HepG2 (cell line): ENCODE results near the gene LHX1. TPM values are rescaled to one million over a fixed set of nuclear protein-coding genes. Genes with fewer than 3 reads are reported as not detected.

Experiments used
- ATAC-seq: fragments of 200-7000 bp; cut with Tn5 transposase; 3 replicates; pipeline ENCODE4 v1.9.1; 2020; ENCODE audit warnings: mild to moderate bottlenecking, moderate library complexity
- BruUV-seq: library from RNA; stranded (reverse); fragments of 400-500 nt; replicated peaks from 2 replicates; lab custom pipeline; 2021; lab: Mats Ljungman, UMichigan
- CTCF ChIA-PET: fragments of 300-600 bp; formaldehyde crosslinking; extraction: SDS; loops from one replicate; lab custom pipeline; 2021; ENCODE audit warnings: low total read pairs, inconsistent platforms, low intra/inter-chr PET ratio; lab: Yijun Ruan, JAX
- POLR2A ChIA-PET: fragments of 350-600 bp; sonication (Branson Sonifier 250); formaldehyde crosslinking; loops from one replicate; lab custom pipeline; 2020; ENCODE audit warnings: antibody characterized with exemption, inconsistent platforms; lab: Yijun Ruan, JAX
- DNase-seq: peaks from one replicate; pipeline ENCODE4 v3.0.0-alpha.2; 2015; ENCODE audit warnings: low spot score
- FAIRE-seq: peaks from 3 replicates; lab custom pipeline; 2011; peaks lifted over from hg19 to GRCh38; lab: Jason Lieb, UNC
- H2AFZ ChIP-seq: one replicate; pipeline ENCODE4 v1.6.1; 2011; ENCODE audit warnings: low read length, inconsistent platforms
- H3K27ac ChIP-seq: fragments of 300-600 bp; 3 replicates; pipeline ENCODE4 v1.8.0; 2011; ENCODE audit warnings: mixed run types, mild to moderate bottlenecking, mixed read lengths, low read length, inconsistent platforms; ENCODE audit not compliant: insufficient read depth; ENCODE audit errors: extremely low read length
- H3K27me3 ChIP-seq, 2 experiments: fragments of 200-600 bp in 1 of 2; 2 replicates in 1 of 2; 3 replicates in 1 of 2; pipeline versions ENCODE4 v1.6.0 to v1.8.0; 2011; ENCODE audit warnings: low read length in 2 of 2, mild to moderate bottlenecking in 2 of 2, moderate library complexity in 2 of 2, inconsistent platforms in 1 of 2; ENCODE audit not compliant: insufficient read depth in 2 of 2, control insufficient read depth in 1 of 2
- H3K36me3 ChIP-seq, 2 experiments: fragments of 200-600 bp in 1 of 2; replicated peaks in 1 of 2; 2 replicates in 1 of 2; 3 replicates in 1 of 2; pipeline versions ENCODE4 v1.5.1 to v1.8.0; 2011; ENCODE audit warnings: low read length in 2 of 2, inconsistent platforms in 1 of 2; ENCODE audit not compliant: insufficient read depth in 2 of 2, control insufficient read depth in 1 of 2
- H3K4me1 ChIP-seq: 2 replicates; pipeline ENCODE4 v1.5.1; 2012; ENCODE audit warnings: low read length, inconsistent platforms; ENCODE audit not compliant: insufficient read depth
- H3K4me2 ChIP-seq: 2 replicates; pipeline ENCODE4 v1.6.0; 2011; ENCODE audit warnings: low read depth, low read length, inconsistent platforms
- H3K4me3 ChIP-seq, 3 experiments: fragments of 200-600 bp in 1 of 3; sonication (generic), shearing (Covaris generic) in 1 of 3; replicated peaks in 1 of 3; 2 replicates each; pipeline ENCODE4 v1.5.1; 2011 to 2016; ENCODE audit warnings: low read length in 3 of 3, inconsistent platforms in 2 of 3, low read depth in 2 of 3, mild to moderate bottlenecking in 2 of 3, control low read depth in 1 of 3, mixed read lengths in 1 of 3; ENCODE audit not compliant: insufficient read depth in 1 of 3
- H3K79me2 ChIP-seq: one replicate; pipeline ENCODE4 v1.6.1; 2011; ENCODE audit warnings: low read length, inconsistent platforms; ENCODE audit not compliant: insufficient read depth
- H3K9ac ChIP-seq: 2 replicates; pipeline ENCODE4 v1.6.0; 2011; ENCODE audit warnings: mild to moderate bottlenecking, low read depth, low read length, inconsistent platforms; ENCODE audit not compliant: insufficient read depth
- H3K9me3 ChIP-seq: 2 replicates; pipeline ENCODE4 v1.5.1; 2012; ENCODE audit warnings: mild to moderate bottlenecking, low read length
- H4K20me1 ChIP-seq: 2 replicates; pipeline ENCODE4 v1.6.0; 2011; ENCODE audit warnings: inconsistent platforms, mild to moderate bottlenecking, low read length, moderate library complexity; ENCODE audit not compliant: insufficient read depth
- ARID5B ChIP-seq: IDR thresholded peaks from 2 replicates; pipeline ENCODE4 v1.4.0; 2020; ENCODE audit warnings: mild to moderate bottlenecking, missing genetic modification reagents
- FOXJ3 ChIP-seq: sonication (generic); formaldehyde crosslinking; IDR thresholded peaks from 2 replicates; pipeline ENCODE4 v1.4.0; 2020; ENCODE audit warnings: missing genetic modification reagents, mild to moderate bottlenecking, borderline replicate concordance
- GTF3A ChIP-seq: sonication (generic); formaldehyde crosslinking; conservative IDR thresholded peaks from 2 replicates; pipeline ENCODE4 v1.4.0; 2020; ENCODE audit warnings: mild to moderate bottlenecking, missing genetic modification reagents
- HNF4A ChIP-seq: sonication (generic); formaldehyde crosslinking; IDR thresholded peaks from 2 replicates; pipeline ENCODE4 v1.4.0; 2020; ENCODE audit warnings: missing genetic modification reagents
- HOXA3 ChIP-seq: sonication (generic); formaldehyde crosslinking; IDR thresholded peaks from 2 replicates; pipeline ENCODE4 v1.5.0; 2020; ENCODE audit warnings: missing genetic modification reagents
- KMT2A ChIP-seq: sonication (generic); formaldehyde crosslinking; IDR thresholded peaks from 2 replicates; pipeline ENCODE4 v1.4.0; 2020; ENCODE audit warnings: missing genetic modification reagents
- ZNF460 ChIP-seq: sonication (generic); formaldehyde crosslinking; IDR thresholded peaks from 2 replicates; pipeline ENCODE4 v1.5.1; 2020; ENCODE audit warnings: missing genetic modification reagents, mild to moderate bottlenecking, borderline replicate concordance
- ZNF605 ChIP-seq: sonication (generic); formaldehyde crosslinking; IDR thresholded peaks from 2 replicates; pipeline ENCODE4 v1.8.0; 2022; ENCODE audit warnings: mild to moderate bottlenecking, missing genetic modification reagents
- in situ Hi-C: cut with HindIII; loops from 2 replicates; pipeline ENCODE4 v1.10.0; 2017; ENCODE audit warnings: low pct_unique_long_range_greater_than_20kb; ENCODE audit not compliant: extremely low pct_ligation_motif_present
- intact Hi-C: fragments of 100-400 bp; cut with micrococcal nuclease; formaldehyde crosslinking; loops from one replicate; pipeline ENCODE4 v1.10.0; 2022; ENCODE audit not compliant: unreplicated experiment
- polyA plus RNA-seq, 8 experiments: library from polyadenylated mRNA; depleted of rRNA in 3 of 8; stranded (reverse) in 7 of 8; unstranded in 1 of 8; fragments of >200 nt; fragmentation: Illumina TruSeq in 4 of 8; extraction: Trizol in 4 of 8; gene quantifications; 2 replicates each; pipeline versions ENCODE4 v1.2.1 to v1.2.3, GENCODE V29; 2011 to 2016; ENCODE audit warnings: low read depth in 4 of 8, missing spikeins in 1 of 8, mixed read lengths in 1 of 8; ENCODE audit not compliant: insufficient read depth in 1 of 8
- total RNA-seq, 5 experiments: library from RNA; depleted of rRNA; stranded (reverse); fragments of >200 nt; fragmentation: Illumina TruSeq; extraction: Trizol; gene quantifications; 2 replicates each; pipeline ENCODE4 v1.2.3, GENCODE V29; 2016; ENCODE audit warnings: low read depth in 1 of 5
- TF ChIP-seq, protein P1 (sequence below): IDR thresholded peaks from 2 replicates; pipeline ENCODE4 v1.6.1; 2016; ENCODE audit warnings: low read depth, missing genetic modification reagents, missing compliant biosample characterization
- TF ChIP-seq, protein P2 (sequence below): sonication (generic); formaldehyde crosslinking; IDR thresholded peaks from 2 replicates; pipeline ENCODE4 v1.4.0; 2020; ENCODE audit warnings: missing genetic modification reagents

The LHX1 gene
- total and polyA plus RNA-seq, 2 of the 13 experiments (the other 11 are each of a cell fraction or from before 2014, with no cell fraction given), result not detected

GRCh38 chr17:36993227-36993626 is 56.0 kb downstream of the LHX1 start:
- Histone ChIP-seq H3K4me3 (no peak overlapping the region), H4K20me1 (no peaks in the 10 kb centered on the region), H3K4me1 (no peaks in the 10 kb centered on the region), H3K27me3 (no peaks in the 10 kb centered on the region), H3K4me2 (no peak overlapping the region), H3K9me3 (no peaks in the 10 kb centered on the region), H3K79me2 (no peaks in the 10 kb centered on the region), H3K9ac (no peak overlapping the region), H3K36me3 (peaks cover 21 to 69% of the 10 kb centered on the region in 2 experiments), H2AFZ (no peak overlapping the region), H3K27ac (no peak overlapping the region)
- no TSS peak for BruUV-seq
- intact Hi-C loops (no loop called here), in situ Hi-C loops (no loop called here)
- ChIA-PET POLR2A (no interaction called here), CTCF (no interaction called here)
- ATAC-seq, result no peak
- FAIRE-seq, result no peak
- DNase-seq, result no peak
- TF ChIP-seq ZNF460 (no peak), ARID5B (CRISPR knock-in tag) (no peak), ZNF605 (CRISPR knock-in tag) (no peak), HOXA3 (no peak), FOXJ3 (CRISPR knock-in tag) (no peak), KMT2A (CRISPR knock-in tag) (no peak), HNF4A (CRISPR knock-in tag) (no peak), GTF3A (CRISPR knock-in tag) (no peak)
- TF ChIP-seq, protein P1, sequence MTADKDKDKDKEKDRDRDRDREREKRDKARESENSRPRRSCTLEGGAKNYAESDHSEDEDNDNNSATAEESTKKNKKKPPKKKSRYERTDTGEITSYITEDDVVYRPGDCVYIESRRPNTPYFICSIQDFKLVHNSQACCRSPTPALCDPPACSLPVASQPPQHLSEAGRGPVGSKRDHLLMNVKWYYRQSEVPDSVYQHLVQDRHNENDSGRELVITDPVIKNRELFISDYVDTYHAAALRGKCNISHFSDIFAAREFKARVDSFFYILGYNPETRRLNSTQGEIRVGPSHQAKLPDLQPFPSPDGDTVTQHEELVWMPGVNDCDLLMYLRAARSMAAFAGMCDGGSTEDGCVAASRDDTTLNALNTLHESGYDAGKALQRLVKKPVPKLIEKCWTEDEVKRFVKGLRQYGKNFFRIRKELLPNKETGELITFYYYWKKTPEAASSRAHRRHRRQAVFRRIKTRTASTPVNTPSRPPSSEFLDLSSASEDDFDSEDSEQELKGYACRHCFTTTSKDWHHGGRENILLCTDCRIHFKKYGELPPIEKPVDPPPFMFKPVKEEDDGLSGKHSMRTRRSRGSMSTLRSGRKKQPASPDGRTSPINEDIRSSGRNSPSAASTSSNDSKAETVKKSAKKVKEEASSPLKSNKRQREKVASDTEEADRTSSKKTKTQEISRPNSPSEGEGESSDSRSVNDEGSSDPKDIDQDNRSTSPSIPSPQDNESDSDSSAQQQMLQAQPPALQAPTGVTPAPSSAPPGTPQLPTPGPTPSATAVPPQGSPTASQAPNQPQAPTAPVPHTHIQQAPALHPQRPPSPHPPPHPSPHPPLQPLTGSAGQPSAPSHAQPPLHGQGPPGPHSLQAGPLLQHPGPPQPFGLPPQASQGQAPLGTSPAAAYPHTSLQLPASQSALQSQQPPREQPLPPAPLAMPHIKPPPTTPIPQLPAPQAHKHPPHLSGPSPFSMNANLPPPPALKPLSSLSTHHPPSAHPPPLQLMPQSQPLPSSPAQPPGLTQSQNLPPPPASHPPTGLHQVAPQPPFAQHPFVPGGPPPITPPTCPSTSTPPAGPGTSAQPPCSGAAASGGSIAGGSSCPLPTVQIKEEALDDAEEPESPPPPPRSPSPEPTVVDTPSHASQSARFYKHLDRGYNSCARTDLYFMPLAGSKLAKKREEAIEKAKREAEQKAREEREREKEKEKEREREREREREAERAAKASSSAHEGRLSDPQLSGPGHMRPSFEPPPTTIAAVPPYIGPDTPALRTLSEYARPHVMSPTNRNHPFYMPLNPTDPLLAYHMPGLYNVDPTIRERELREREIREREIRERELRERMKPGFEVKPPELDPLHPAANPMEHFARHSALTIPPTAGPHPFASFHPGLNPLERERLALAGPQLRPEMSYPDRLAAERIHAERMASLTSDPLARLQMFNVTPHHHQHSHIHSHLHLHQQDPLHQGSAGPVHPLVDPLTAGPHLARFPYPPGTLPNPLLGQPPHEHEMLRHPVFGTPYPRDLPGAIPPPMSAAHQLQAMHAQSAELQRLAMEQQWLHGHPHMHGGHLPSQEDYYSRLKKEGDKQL (CRISPR knock-in tag), result no peak
- TF ChIP-seq, protein P2, sequence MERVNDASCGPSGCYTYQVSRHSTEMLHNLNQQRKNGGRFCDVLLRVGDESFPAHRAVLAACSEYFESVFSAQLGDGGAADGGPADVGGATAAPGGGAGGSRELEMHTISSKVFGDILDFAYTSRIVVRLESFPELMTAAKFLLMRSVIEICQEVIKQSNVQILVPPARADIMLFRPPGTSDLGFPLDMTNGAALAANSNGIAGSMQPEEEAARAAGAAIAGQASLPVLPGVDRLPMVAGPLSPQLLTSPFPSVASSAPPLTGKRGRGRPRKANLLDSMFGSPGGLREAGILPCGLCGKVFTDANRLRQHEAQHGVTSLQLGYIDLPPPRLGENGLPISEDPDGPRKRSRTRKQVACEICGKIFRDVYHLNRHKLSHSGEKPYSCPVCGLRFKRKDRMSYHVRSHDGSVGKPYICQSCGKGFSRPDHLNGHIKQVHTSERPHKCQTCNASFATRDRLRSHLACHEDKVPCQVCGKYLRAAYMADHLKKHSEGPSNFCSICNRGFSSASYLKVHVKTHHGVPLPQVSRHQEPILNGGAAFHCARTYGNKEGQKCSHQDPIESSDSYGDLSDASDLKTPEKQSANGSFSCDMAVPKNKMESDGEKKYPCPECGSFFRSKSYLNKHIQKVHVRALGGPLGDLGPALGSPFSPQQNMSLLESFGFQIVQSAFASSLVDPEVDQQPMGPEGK (CRISPR knock-in tag), result no peak
